HEK293 (cell line): ENCODE results near the gene PRDX2.
A peak's percentile ranks its signal among the peaks of the same experiment; 100 is the strongest.

Source experiments
- INSM2 ChIP-seq: fragments of 450-650 bp; formaldehyde crosslinking; IDR thresholded peaks from 2 replicates; pipeline ENCODE4 v1.5.1; 2016; ENCODE audit warnings: missing biosample characterization, missing genetic modification characterization
- KLF1 ChIP-seq: fragments of 450-650 bp; formaldehyde crosslinking; IDR thresholded peaks from 2 replicates; pipeline ENCODE4 v1.5.1; 2016; ENCODE audit warnings: missing biosample characterization, missing genetic modification characterization
- KLF9 ChIP-seq: fragments of 450-650 bp; formaldehyde crosslinking; IDR thresholded peaks from 2 replicates; pipeline ENCODE4 v1.5.1; 2016; ENCODE audit warnings: missing biosample characterization, missing genetic modification characterization, low read depth
- PRDM2 ChIP-seq: fragments of 450-650 bp; formaldehyde crosslinking; IDR thresholded peaks from 2 replicates; pipeline ENCODE4 v1.5.1; 2016; ENCODE audit warnings: missing biosample characterization, missing genetic modification characterization, borderline replicate concordance
- RBAK ChIP-seq: fragments of 450-650 bp; formaldehyde crosslinking; IDR thresholded peaks from 2 replicates; pipeline ENCODE4 v1.5.1; 2016; ENCODE audit warnings: missing biosample characterization, missing genetic modification characterization
- SCRT2 ChIP-seq: fragments of 450-650 bp; formaldehyde crosslinking; IDR thresholded peaks from 2 replicates; pipeline ENCODE4 v1.5.1; 2016; ENCODE audit warnings: missing biosample characterization, missing genetic modification characterization
- SETDB1 ChIP-seq: IDR thresholded peaks from one replicate; pipeline ENCODE4 v1.6.1; 2017; ENCODE audit warnings: mild to moderate bottlenecking, low read length, moderate library complexity, mixed read lengths; ENCODE audit not compliant: insufficient read length
- ZBTB1 ChIP-seq: fragments of 450-650 bp; formaldehyde crosslinking; IDR thresholded peaks from 2 replicates; pipeline ENCODE4 v1.5.1; 2016; ENCODE audit warnings: missing biosample characterization, missing genetic modification characterization
- ZBTB10 ChIP-seq: fragments of 450-650 bp; formaldehyde crosslinking; IDR thresholded peaks from 2 replicates; pipeline ENCODE4 v1.5.1; 2016; ENCODE audit warnings: missing biosample characterization, missing genetic modification characterization
- ZFHX2 ChIP-seq: fragments of 450-650 bp; formaldehyde crosslinking; conservative IDR thresholded peaks from 2 replicates; pipeline ENCODE4 v1.5.1; 2016; ENCODE audit warnings: missing biosample characterization, missing genetic modification characterization
- ZFP37 ChIP-seq: fragments of 450-650 bp; formaldehyde crosslinking; IDR thresholded peaks from 2 replicates; pipeline ENCODE4 v1.5.1; 2016; ENCODE audit warnings: missing biosample characterization, missing genetic modification characterization
- ZNF10 ChIP-seq: fragments of 450-650 bp; formaldehyde crosslinking; IDR thresholded peaks from 2 replicates; pipeline ENCODE4 v1.5.1; 2017; ENCODE audit warnings: missing biosample characterization, missing genetic modification characterization
- ZNF133 ChIP-seq: fragments of 450-650 bp; formaldehyde crosslinking; IDR thresholded peaks from 2 replicates; pipeline ENCODE4 v1.5.1; 2016; ENCODE audit warnings: missing biosample characterization, missing genetic modification characterization
- ZNF18 ChIP-seq: fragments of 450-650 bp; formaldehyde crosslinking; IDR thresholded peaks from 2 replicates; pipeline ENCODE4 v1.5.1; 2016; ENCODE audit warnings: missing biosample characterization, missing genetic modification characterization
- ZNF391 ChIP-seq: fragments of 450-650 bp; formaldehyde crosslinking; IDR thresholded peaks from 2 replicates; pipeline ENCODE4 v1.5.1; 2016; ENCODE audit warnings: low read depth, missing biosample characterization, missing genetic modification characterization, borderline replicate concordance
- ZNF404 ChIP-seq: fragments of 450-650 bp; formaldehyde crosslinking; IDR thresholded peaks from 2 replicates; pipeline ENCODE4 v1.5.1; 2017; ENCODE audit warnings: missing biosample characterization, missing genetic modification characterization
- ZNF423 ChIP-seq: fragments of 450-650 bp; formaldehyde crosslinking; IDR thresholded peaks from 2 replicates; pipeline ENCODE4 v1.5.1; 2016; ENCODE audit warnings: missing biosample characterization, missing genetic modification characterization
- ZNF433 ChIP-seq: fragments of 450-650 bp; formaldehyde crosslinking; IDR thresholded peaks from 2 replicates; pipeline ENCODE4 v1.5.1; 2016; ENCODE audit warnings: missing biosample characterization, missing genetic modification characterization, low read depth
- ZNF558 ChIP-seq: fragments of 450-650 bp; formaldehyde crosslinking; IDR thresholded peaks from 2 replicates; pipeline ENCODE4 v1.5.1; 2016; ENCODE audit warnings: missing biosample characterization, missing genetic modification characterization
- ZNF600 ChIP-seq: fragments of 450-650 bp; formaldehyde crosslinking; IDR thresholded peaks from 2 replicates; pipeline ENCODE4 v1.5.1; 2016; ENCODE audit warnings: missing biosample characterization, missing genetic modification characterization
- ZNF645 ChIP-seq: fragments of 450-650 bp; formaldehyde crosslinking; IDR thresholded peaks from 2 replicates; pipeline ENCODE4; 2016; ENCODE audit warnings: missing biosample characterization, missing genetic modification characterization
- ZNF76 ChIP-seq: fragments of 450-650 bp; formaldehyde crosslinking; IDR thresholded peaks from 2 replicates; pipeline ENCODE4; 2016; ENCODE audit warnings: low read depth, missing biosample characterization, missing genetic modification characterization, borderline replicate concordance
- ZNF776 ChIP-seq: fragments of 450-650 bp; formaldehyde crosslinking; IDR thresholded peaks from 2 replicates; pipeline ENCODE4 v1.5.0; 2017; ENCODE audit warnings: missing biosample characterization, missing genetic modification characterization, borderline replicate concordance
- ZNF785 ChIP-seq: fragments of 450-650 bp; formaldehyde crosslinking; IDR thresholded peaks from 2 replicates; pipeline ENCODE4 v1.5.1; 2016; ENCODE audit warnings: missing biosample characterization, missing genetic modification characterization
- ZNF830 ChIP-seq: fragments of 450-650 bp; IDR thresholded peaks from 2 replicates; pipeline ENCODE4 v1.5.0; 2018; ENCODE audit warnings: missing biosample characterization, missing genetic modification characterization, low read depth, mild to moderate bottlenecking, moderate library complexity
- ZNF843 ChIP-seq: fragments of 450-650 bp; formaldehyde crosslinking; IDR thresholded peaks from 2 replicates; pipeline ENCODE4 v1.5.1; 2016; ENCODE audit warnings: missing biosample characterization, missing genetic modification characterization
- ZSCAN30 ChIP-seq: fragments of 450-650 bp; IDR thresholded peaks from 2 replicates; pipeline ENCODE4 v1.5.1; 2018; ENCODE audit warnings: missing biosample characterization, mild to moderate bottlenecking, missing genetic modification characterization, moderate library complexity

PRDX2 gene

GRCh38 chr19:12801466-12802266, at the start of gene PRDX2, which contains the start of gene THSD8 (continued):
- TF ChIP-seq ZNF404 (tag by site-specific recombination), result no peak
- TF ChIP-seq ZNF776, result no peak
- TF ChIP-seq ZFHX2 (tag by site-specific recombination), result peak; percentile 70
- peak; percentile 57; the same call in 1 of the 2 replicates for TF ChIP-seq ZNF18
- peak; percentile 27 for TF ChIP-seq ZNF391 (tag by site-specific recombination)
- TF ChIP-seq ZNF830 (tag by site-specific recombination), result no peak
- TF ChIP-seq INSM2 (tag by site-specific recombination), result peak; percentile 47; the same call in 1 of the 2 replicates
- TF ChIP-seq ZFP37 (tag by site-specific recombination), result no peak; the same call in none of the 2 replicates
- no peak for TF ChIP-seq PRDM2 (tag by site-specific recombination)
- TF ChIP-seq KLF9 (tag by site-specific recombination), result peak; percentile 58
- TF ChIP-seq ZBTB10 (tag by site-specific recombination), result no peak
- TF ChIP-seq ZNF133, result no peak
- TF ChIP-seq ZNF785 (tag by site-specific recombination), result 0 out of 2 replicates have a peak, but pooled peaks have one; percentile 18
- TF ChIP-seq ZNF76 (tag by site-specific recombination), result peak; percentile 52; the same call in 1 of the 2 replicates
- no peak for TF ChIP-seq SCRT2
- TF ChIP-seq ZSCAN30 (tag by site-specific recombination), result peak; percentile 95
- TF ChIP-seq ZNF600, result peak; percentile 46; the same call in 1 of the 2 replicates
- TF ChIP-seq ZNF843, result peak; percentile 51
- no peak for TF ChIP-seq ZNF423 (tag by site-specific recombination)
- 0 out of 2 replicates have a peak, but pooled peaks have one; percentile 64 for TF ChIP-seq ZNF645 (tag by site-specific recombination)
- TF ChIP-seq KLF1, result no peak
- no peak for TF ChIP-seq ZNF558 (tag by site-specific recombination)
- TF ChIP-seq ZNF433, result no peak
- no peak for TF ChIP-seq RBAK (tag by site-specific recombination)
- TF ChIP-seq ZNF10 (tag by site-specific recombination), result 0 out of 2 replicates have a peak, but pooled peaks have one; percentile 48
- no peak for TF ChIP-seq SETDB1
- TF ChIP-seq ZBTB1, result no peak
